K562 (cell line): ENCODE data around the gene SCPEP1. TPM values are rescaled to one million over a fixed set of nuclear protein-coding genes. Genes with fewer than 3 reads are reported as not detected.

Experiments
- CBFA2T2 ChIP-seq: fragments of 450-650 bp; conservative IDR thresholded peaks from 2 replicates; pipeline ENCODE4 v1.6.1; 2017; ENCODE audit warnings: mild to moderate bottlenecking
- CBX3 ChIP-seq, 2 experiments: IDR thresholded peaks; 1 replicate in 1 of 2; 2 replicates in 1 of 2; pipeline ENCODE4 v1.6.1; 2012; ENCODE audit warnings: inconsistent platforms in 2 of 2, low read length in 2 of 2, borderline replicate concordance in 1 of 2, control low read depth in 1 of 2
- CBX8 ChIP-seq: fragments of 200-600 bp; sonication (generic); IDR thresholded peaks from 2 replicates; pipeline ENCODE4 v1.6.1; 2012; ENCODE audit warnings: borderline replicate concordance, mixed run types, low read depth, mild to moderate bottlenecking, moderate library complexity, mixed read lengths, low read length, control low read depth, inconsistent platforms; ENCODE audit not compliant: poor library complexity, severe bottlenecking; ENCODE audit errors: extremely low read depth
- FOXJ2 ChIP-seq: fragments of 200-800 bp; sonication (Bioruptor generic); IDR thresholded peaks from 2 replicates; pipeline ENCODE4 v1.6.1; 2016; ENCODE audit warnings: missing genetic modification characterization, missing compliant biosample characterization
- FOXP1 ChIP-seq: sonication (generic); formaldehyde crosslinking; IDR thresholded peaks from 2 replicates; pipeline ENCODE4 v1.8.0; 2022; ENCODE audit warnings: mild to moderate bottlenecking, missing genetic modification reagents
- MED1 ChIP-seq: sonication (generic); formaldehyde crosslinking; IDR thresholded peaks from 2 replicates; pipeline ENCODE4 v1.8.1; 2023; ENCODE audit warnings: missing genetic modification reagents, borderline replicate concordance
- NFATC3 ChIP-seq: fragments of 450-650 bp; IDR thresholded peaks from 2 replicates; pipeline ENCODE4 v1.6.1; 2017; ENCODE audit warnings: mild to moderate bottlenecking
- POLR2A ChIP-seq: fragments of 450-650 bp; conservative IDR thresholded peaks from 2 replicates; pipeline ENCODE4 v1.6.1; 2016
- POLR3A ChIP-seq: IDR thresholded peaks from 2 replicates; pipeline ENCODE4 v1.6.1; 2011; ENCODE audit warnings: borderline replicate concordance, mild to moderate bottlenecking, moderate library complexity; ENCODE audit not compliant: insufficient read length, insufficient read depth; ENCODE audit errors: extremely low read depth
- SMAD1 ChIP-seq: fragments of 150-350 bp; IDR thresholded peaks from 2 replicates; pipeline ENCODE4 v1.6.1; 2014; ENCODE audit warnings: low read length, low read depth; ENCODE audit not compliant: partially characterized antibody
- SP2 ChIP-seq: IDR thresholded peaks from 2 replicates; pipeline ENCODE4 v1.6.1; 2011; ENCODE audit warnings: mild to moderate bottlenecking, low read depth, low read length, moderate library complexity; ENCODE audit not compliant: poor library complexity, severe bottlenecking; ENCODE audit errors: extremely low read depth
- SPI1 ChIP-seq: IDR thresholded peaks from 2 replicates; pipeline ENCODE4 v1.6.1; 2011; ENCODE audit warnings: low read depth, low read length, control low read depth, borderline replicate concordance
- TCF3 ChIP-seq: sonication (generic); formaldehyde crosslinking; IDR thresholded peaks from 2 replicates; pipeline ENCODE4 v1.4.0; 2020; ENCODE audit warnings: mild to moderate bottlenecking, missing genetic modification reagents
- TCF7L2 ChIP-seq: fragments of 150-350 bp; IDR thresholded peaks from 2 replicates; pipeline ENCODE4 v1.6.1; 2016; ENCODE audit warnings: low read depth, mild to moderate bottlenecking, low read length, moderate library complexity
- ZC3H11A ChIP-seq: IDR thresholded peaks from 2 replicates; pipeline ENCODE4 v1.6.1; 2012; ENCODE audit warnings: low read depth, low read length, improper control_type of control experiment
- ZNF134 ChIP-seq: fragments of 250-450 bp; sonication (Bioruptor Pico); conservative IDR thresholded peaks from 2 replicates; pipeline ENCODE4 v1.4.0; 2020
- ZNF551 ChIP-seq: fragments of 250-450 bp; sonication (Bioruptor Pico); IDR thresholded peaks from 2 replicates; pipeline ENCODE4 v1.5.0; 2021; ENCODE audit warnings: mild to moderate bottlenecking, moderate library complexity
- polyA plus RNA-seq, 8 experiments: library from polyadenylated mRNA; depleted of rRNA in 4 of 8; stranded (reverse) in 5 of 8; unstranded in 3 of 8; fragments of >200 nt; fragmentation: Nextera tagmentation in 2 of 8; fragmentation: Illumina TruSeq in 1 of 8; extraction: Ambion mirVana in 2 of 8; extraction: Trizol in 1 of 8; gene quantifications; 2 replicates each; pipeline versions ENCODE4 v1.2.1 to v1.2.3, GENCODE V29; 2011 to 2014; ENCODE audit warnings: inconsistent platforms in 1 of 8, missing spikeins in 1 of 8
- total RNA-seq, 7 experiments: library from RNA; depleted of rRNA in 6 of 7; stranded (reverse); fragments of >200 nt in 6 of 7; fragmentation: Illumina TruSeq in 2 of 7; extraction: Trizol in 2 of 7; gene quantifications; 2 replicates each; pipeline versions ENCODE4 v1.2.1 to v1.2.3, GENCODE V29; 2011 to 2021; ENCODE audit warnings: low replicate concordance in 1 of 7
- TF ChIP-seq, protein P1 (sequence below): fragments of 250-450 bp; sonication (Bioruptor Pico); IDR thresholded peaks from 2 replicates; pipeline ENCODE4 v1.5.0; 2021; ENCODE audit warnings: mild to moderate bottlenecking, moderate library complexity
- TF ChIP-seq, protein P2 (sequence below): fragments of 450-650 bp; IDR thresholded peaks from one replicate; pipeline ENCODE4 v1.6.1; 2018; ENCODE audit warnings: mild to moderate bottlenecking, moderate library complexity; ENCODE audit not compliant: partially characterized antibody
- TF ChIP-seq, protein P3 (sequence below): fragments of 450-650 bp; IDR thresholded peaks from 2 replicates; pipeline ENCODE4 v1.6.1; 2018; ENCODE audit warnings: mild to moderate bottlenecking, low read depth; ENCODE audit not compliant: partially characterized antibody

Gene SCPEP1
- total and polyA plus RNA-seq, 9 of the 15 experiments (the other 6 are each of a cell fraction or from before 2014, with no cell fraction given): 5.1 to 14.8 (median 7.2) TPM

DNA sequence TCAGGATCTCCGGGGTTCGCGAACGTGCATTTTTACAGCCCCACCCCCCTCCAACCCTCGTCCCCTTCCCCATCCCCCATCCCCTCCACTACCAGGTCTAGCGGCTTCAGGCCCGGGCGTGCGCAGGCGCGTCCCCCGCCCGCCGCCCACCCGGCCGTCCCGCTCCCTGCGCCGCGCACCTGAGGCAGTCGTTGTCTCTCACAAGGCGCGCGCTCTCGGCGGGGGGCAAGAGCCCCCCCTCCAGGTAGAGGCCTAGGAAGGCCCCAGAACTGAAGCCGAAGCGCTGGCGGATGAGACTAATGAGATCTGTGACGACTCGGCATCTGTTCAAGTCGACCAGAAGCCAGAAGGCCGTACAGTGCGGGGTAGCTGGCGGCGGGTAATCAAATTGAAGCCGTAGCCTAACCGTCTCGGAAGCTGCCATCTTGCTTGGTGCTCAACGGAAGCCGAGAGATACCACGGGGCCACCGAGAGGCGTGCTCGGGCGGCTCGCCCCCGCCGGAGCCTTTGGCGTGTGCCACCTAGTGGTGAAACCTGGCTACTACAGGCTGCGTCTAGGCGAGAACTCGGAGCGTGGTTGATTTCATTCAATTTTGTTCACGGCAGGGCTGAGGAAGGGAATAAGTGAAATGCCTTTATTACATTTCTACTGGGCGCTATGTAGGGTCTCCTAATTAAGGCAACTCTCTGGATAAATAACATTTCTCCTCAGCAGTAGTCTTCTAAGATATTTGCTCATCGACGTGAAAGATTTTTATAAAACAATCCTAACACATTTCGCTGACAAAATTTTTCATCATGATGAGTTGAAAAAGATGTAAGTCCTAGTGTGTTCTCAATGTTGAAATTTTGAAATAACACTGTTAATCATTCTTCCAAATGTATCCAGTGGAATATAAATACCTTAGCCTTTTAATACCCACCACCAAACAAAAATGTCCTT lies 17.1 kb upstream of the SCPEP1 start, which contains the start of gene COIL (continued):
- TF ChIP-seq CBX8 (no peak), TCF7L2 (no peak), POLR2A (peak; percentile 93), TCF3 (CRISPR knock-in tag) (no peak; the same call in 1 of the 2 replicates), POLR3A (no peak), CBX3 (IDR thresholded peaks at IDR 0.05; ENCODE audit: borderline replicate concordance in 1 of 2, low read length in 2 of 2) (peak in 1 of 2 experiments; percentile 66; a peak in 2 of 3 replicates), SP2 (peak; percentile 21), ZNF551 (CRISPR knock-in tag) (no peak), ZC3H11A (no peak), NFATC3 (no peak), MED1 (CRISPR knock-in tag) (no peak), ZNF134 (CRISPR knock-in tag) (no peak), SMAD1 (no peak), SPI1 (no peak), FOXP1 (CRISPR knock-in tag) (no peak; the same call in 1 of the 2 replicates), FOXJ2 (no peak), CBFA2T2 (no peak)
- TF ChIP-seq, protein P1, sequence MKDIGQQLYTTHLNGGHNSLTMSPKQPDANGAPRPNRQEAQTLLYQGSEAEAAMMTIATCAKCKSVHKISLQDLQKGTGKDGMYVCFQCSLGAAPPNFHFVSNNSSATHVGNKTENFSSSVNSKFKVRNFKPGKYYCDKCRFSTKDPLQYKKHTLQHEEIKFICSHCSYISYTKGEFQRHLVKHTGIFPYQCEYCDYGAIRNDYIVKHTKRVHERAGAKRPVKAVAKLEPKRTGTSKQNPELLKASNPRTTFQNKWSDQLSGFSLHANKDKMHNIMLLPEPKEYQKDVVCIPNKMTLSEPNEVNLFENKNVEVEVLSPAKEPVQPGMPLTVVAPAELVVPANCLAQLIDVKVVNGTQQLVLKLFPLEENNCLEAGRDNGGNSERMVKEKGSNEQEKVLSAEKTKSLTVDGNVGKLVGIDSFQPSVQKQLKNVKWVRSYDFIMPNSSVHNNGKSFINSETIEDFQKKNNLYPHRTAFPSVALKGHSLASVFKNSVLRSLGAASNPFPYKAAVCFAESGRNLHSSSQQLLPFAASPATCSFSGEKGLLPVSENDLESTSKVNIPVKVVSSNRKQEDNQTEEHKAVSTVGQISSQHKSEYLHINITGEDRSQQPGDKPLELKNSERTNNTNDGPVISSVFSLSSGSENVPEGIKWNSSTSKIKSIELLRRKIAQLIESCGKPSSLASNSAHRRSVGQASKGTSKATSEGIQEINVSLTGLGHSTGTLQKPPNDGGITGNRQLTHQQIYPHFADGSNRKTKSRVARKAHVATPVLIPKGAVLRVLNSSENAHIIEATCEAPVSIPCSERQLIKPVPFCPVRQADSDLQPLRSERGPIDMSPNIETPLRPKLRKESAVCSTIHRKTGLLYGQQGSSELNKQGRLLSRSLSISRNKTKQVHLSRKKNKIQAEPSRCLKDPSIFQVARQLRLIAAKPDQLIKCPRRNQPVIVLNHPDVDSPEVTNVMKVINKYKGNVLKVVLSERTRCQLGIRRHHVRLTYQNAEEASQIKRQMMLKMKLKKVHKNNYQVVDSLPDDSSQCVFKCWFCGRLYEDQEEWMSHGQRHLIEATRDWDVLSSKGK (CRISPR knock-in tag): no peak
- TF ChIP-seq, protein P2, sequence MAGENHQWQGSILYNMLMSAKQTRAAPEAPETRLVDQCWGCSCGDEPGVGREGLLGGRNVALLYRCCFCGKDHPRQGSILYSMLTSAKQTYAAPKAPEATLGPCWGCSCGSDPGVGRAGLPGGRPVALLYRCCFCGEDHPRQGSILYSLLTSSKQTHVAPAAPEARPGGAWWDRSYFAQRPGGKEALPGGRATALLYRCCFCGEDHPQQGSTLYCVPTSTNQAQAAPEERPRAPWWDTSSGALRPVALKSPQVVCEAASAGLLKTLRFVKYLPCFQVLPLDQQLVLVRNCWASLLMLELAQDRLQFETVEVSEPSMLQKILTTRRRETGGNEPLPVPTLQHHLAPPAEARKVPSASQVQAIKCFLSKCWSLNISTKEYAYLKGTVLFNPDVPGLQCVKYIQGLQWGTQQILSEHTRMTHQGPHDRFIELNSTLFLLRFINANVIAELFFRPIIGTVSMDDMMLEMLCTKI: no peak
- TF ChIP-seq, protein P3, sequence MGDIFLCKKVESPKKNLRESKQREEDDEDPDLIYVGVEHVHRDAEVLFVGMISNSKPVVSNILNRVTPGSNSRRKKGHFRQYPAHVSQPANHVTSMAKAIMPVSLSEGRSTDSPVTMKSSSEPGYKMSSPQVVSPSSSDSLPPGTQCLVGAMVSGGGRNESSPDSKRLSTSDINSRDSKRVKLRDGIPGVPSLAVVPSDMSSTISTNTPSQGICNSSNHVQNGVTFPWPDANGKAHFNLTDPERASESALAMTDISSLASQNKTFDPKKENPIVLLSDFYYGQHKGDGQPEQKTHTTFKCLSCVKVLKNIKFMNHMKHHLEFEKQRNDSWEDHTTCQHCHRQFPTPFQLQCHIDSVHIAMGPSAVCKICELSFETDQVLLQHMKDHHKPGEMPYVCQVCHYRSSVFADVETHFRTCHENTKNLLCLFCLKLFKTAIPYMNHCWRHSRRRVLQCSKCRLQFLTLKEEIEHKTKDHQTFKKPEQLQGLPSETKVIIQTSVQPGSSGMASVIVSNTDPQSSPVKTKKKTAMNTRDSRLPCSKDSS: no peak
